Activated CD4-positive, alpha-beta T cell treated with anti-CD3 and anti-CD28 coated beads, Interleukin-2, amount 50 U/mL, for 24 hours (primary cell): ENCODE results near the gene ZNF550.
"Not testable (repeated sequence)": the region's sequence is repeated elsewhere in the genome, so short reads cannot be mapped to it uniquely, and the experiment has no call there.

Source experiments
- DNase-seq, 2 donors: peaks; one replicate each; pipeline ENCODE4 v3.0.0-alpha.2; 2020; ENCODE audit warnings: low read depth in 1 of 2, low spot score in 1 of 2

ZNF550 gene

GRCh38 chr19:57537953-57538547 lies 21.6 kb downstream of the ZNF550 start:
- no peak for DNase-seq

DNA sequence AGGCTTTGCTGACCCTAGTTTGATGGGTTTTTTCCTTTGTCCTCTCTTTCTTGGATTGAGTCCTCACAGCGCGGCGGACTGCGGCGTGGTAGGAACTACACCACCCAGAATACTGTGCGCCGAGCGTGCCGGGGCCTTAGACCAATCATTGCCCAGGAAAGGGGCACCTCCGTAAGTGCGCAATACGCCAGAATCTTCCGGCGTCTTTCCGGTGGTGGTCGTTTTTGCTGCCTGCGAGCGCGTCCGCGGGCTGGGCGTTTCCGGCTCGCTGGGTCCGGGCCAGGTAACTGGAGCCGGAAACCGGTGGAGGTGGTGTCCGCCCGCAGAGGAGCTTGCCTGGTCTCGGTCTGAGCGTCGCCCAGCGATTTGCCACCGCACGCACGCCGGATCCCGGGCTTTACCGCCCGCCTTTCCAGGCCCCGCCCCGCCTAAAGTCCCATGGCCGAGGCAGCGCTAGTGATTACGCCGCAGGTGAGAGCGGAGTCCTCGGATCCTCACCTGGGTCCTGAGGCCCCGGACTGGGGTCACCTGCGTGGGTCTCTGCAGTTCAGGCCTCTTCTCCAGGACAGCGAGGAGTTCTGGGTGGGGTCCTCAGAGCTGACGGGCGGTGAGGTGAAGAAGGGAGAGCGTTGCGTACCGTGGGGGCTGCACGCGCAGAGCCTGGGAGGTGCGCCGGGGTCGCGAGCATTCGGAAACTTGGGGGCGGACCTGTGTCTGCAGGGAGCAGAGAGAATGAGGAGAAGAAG lies 32.4 kb downstream of the ZNF550 start, which contains the start of gene ZNF549:
TSS of gene ZNF549 (plus strand) at position 221 of the 746 bp plus-strand sequence. CDS start at position 439, 218 bp downstream.
- DNase-seq, result peak; percentile 71 to 88

DNA sequence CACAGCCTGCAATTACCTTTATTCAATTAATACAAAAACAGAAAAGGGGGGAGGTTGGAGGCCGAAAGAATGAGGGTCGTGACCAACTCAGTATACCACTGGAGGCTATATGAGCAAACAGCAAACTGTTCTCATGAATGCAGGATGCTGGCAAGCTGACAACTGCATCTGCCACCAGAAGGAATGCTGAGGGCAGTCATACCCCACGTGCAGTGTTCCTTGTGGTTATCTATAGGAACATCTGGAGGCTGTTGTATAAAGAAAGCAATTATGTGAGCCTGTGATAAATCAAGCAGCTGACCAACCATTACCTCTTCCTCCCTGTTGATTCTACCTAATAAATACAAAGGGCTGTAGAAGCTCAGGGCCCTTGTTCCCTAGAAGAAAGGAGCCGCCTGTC lies 41.6 kb downstream of the ZNF550 start:
- DNase-seq, result not testable (repeated sequence)

- DNase-seq, result no peak
These were observed 44.4 kb downstream of the ZNF550 start for GRCh38 chr19:57515255-57515654.

GRCh38 chr19:57512845-57513244 lies 46.8 kb downstream of the ZNF550 start:
- no peak for DNase-seq

GRCh38 chr19:57511484-57511883 lies 48.2 kb downstream of the ZNF550 start:
- DNase-seq, result no peak

GRCh38 chr19:57506163-57506562 lies 53.5 kb downstream of the ZNF550 start:
- DNase-seq, result no peak

- DNase-seq, result not testable (repeated sequence)
These were observed 59.3 kb downstream of the ZNF550 start for GRCh38 chr19:57500400-57500799.

DNA sequence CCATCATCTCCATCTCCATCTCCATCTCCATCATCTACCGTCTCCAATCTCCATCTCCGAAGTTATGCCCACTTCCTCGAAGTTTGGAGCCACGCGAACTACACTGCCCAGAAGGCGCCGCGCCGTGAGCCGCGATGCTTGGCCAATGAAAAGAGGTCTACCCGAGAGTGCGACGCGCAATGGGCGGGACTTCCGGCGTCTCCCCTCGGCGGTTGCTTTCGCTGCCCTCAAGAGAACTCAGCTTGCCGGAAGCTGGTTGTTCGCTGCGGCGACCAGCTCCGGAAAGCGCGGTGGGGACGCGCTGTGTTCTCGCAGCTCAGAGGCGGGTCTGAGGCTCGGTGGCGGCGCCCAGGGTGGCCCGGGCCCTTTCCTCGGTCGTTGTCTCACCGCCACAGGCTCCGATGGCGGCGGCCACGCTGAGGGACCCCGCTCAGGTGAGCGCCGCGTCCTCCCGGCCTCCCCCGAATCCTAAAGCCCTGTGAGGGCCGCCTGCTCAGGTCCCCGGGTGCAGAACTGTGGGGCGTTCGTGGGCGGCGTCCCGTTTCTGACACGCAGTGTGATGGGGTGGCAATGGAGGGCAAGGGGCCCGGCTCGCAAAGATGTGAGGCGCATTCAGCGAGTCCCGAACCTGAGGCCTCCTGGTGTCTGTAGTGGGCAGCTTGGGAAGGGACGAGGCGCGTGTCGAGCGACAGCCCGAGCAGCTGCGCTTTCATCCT lies 59.8 kb downstream of the ZNF550 start, which contains the start of gene ZNF773:
TSS of gene ZNF773 (plus strand) at position 259 of the 716 bp plus-strand sequence. CDS start at position 402, 143 bp downstream.
- peak; percentile 89 to 94 for DNase-seq

DNA sequence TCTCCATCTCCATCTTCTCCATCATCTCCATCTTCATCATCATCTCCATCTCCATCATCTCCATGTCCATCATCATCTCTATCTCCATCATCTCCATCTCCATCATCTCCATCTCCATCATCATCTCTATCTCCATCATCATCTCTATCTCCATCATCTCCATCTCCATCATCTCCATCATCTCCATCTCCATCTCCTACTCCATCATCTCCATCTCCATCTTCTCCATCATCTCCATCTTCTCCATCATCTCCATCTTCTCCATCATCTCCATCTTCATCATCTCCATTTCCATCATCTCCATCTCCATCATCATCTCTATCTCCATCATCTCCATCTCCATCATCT lies 60.4 kb downstream of the ZNF550 start:
- not testable (repeated sequence) for DNase-seq

- not testable (repeated sequence) for DNase-seq
These were observed 71.4 kb downstream of the ZNF550 start for GRCh38 chr19:57488299-57488644.

DNA sequence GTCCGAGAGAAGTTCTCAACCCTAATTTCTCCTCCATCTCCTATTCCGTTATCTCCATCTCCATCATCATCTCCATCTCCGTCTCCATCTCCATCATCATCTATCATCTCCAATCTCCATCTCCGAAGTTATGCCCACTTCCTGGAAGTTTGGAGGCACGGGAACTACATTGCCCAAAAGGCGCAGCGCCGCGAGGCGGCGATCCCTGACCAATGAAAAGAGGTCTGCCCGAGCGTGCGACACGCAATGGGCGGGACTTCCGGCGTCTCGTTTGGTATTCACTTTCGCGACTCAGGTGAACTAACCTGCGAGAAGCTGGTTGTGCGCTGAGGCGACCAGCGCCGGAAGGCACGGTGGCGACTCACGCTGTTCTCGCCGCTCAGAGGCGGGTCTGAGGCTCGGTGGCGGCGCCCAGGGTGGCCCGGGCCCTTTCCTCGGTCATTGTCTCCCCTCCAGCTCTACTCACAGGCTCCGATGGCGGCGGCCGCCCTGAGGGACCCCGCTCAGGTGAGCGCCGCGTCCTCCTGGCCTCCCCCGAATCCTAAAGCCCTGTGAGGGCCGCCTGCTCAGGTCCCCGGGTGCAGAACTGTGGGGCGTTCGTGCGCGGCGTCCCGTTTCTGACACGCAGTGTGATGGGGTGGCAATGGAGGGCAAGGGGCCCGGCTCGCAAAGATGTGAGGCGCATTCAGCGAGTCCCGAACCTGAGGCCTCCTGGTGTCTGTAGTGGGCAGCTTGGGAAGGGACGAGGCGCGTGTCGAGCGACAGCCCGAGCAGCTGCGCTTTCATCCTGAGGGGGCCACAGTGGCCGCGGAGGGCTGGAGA lies 72.0 kb downstream of the ZNF550 start, which contains the start of gene ZNF419:
TSS of gene ZNF419 (plus strand) at position 274 of the 822 bp plus-strand sequence. CDS start at position 475, 201 bp downstream.
- DNase-seq, result peak; percentile 85 to 92
